ENCODE measurements around the gene PACSIN3.

The PACSIN3 gene

GRCh38 chr11:47161134-47161854, 24.9 kb downstream of the PACSIN3 start:
- TF ChIP-seq CTCF (IDR thresholded peaks at IDR 0.05; ENCODE audit: extremely low read depth, insufficient read depth, missing control alignments): peak; percentile 83
- in situ Hi-C loops (cut with MboI; ENCODE audit: low pct_unique_long_range_greater_than_20kb, low sequenced_read_pairs, unreplicated experiment): no loop called here
- peak; percentile 88 for DNase-seq (ENCODE audit: low spot score)

- no peak for DNase-seq (ENCODE audit: low spot score)
- in situ Hi-C loops (cut with MboI; ENCODE audit: low pct_unique_long_range_greater_than_20kb, low sequenced_read_pairs, unreplicated experiment): no loop called here
- no peak for TF ChIP-seq CTCF (IDR thresholded peaks at IDR 0.05; ENCODE audit: extremely low read depth, insufficient read depth, missing control alignments)
Measured at GRCh38 chr11:47160753-47161133, 25.5 kb downstream of the PACSIN3 start.

GRCh38 chr11:47158242-47158641, 28.0 kb downstream of the PACSIN3 start:
- in situ Hi-C loops (cut with MboI; ENCODE audit: low pct_unique_long_range_greater_than_20kb, low sequenced_read_pairs, unreplicated experiment): loop anchor here (10.0 kb wide), 2 partner anchors 233 to 273 kb away; no protein-coding TSS in a partner anchor
- TF ChIP-seq CTCF (IDR thresholded peaks at IDR 0.05; ENCODE audit: extremely low read depth, insufficient read depth, missing control alignments): no peak
- no peak for DNase-seq (ENCODE audit: low spot score)

GRCh38 chr11:47157805-47158204, 28.4 kb downstream of the PACSIN3 start:
- in situ Hi-C loops (cut with MboI; ENCODE audit: low pct_unique_long_range_greater_than_20kb, low sequenced_read_pairs, unreplicated experiment): loop anchor here (10.0 kb wide), 2 partner anchors 233 to 273 kb away; no protein-coding TSS in a partner anchor
- peak; percentile 12 for DNase-seq (ENCODE audit: low spot score)
- TF ChIP-seq CTCF (IDR thresholded peaks at IDR 0.05; ENCODE audit: extremely low read depth, insufficient read depth, missing control alignments): no peak

- no peak for TF ChIP-seq CTCF (IDR thresholded peaks at IDR 0.05; ENCODE audit: extremely low read depth, insufficient read depth, missing control alignments)
- in situ Hi-C loops (cut with MboI; ENCODE audit: low pct_unique_long_range_greater_than_20kb, low sequenced_read_pairs, unreplicated experiment): loop anchor here (10.0 kb wide), 2 partner anchors 232 to 272 kb away; no protein-coding TSS in a partner anchor
Measured at GRCh38 chr11:47156951-47157350, 29.3 kb downstream of the PACSIN3 start.

GRCh38 chr11:47156333-47156732, 29.9 kb downstream of the PACSIN3 start:
- no peak for TF ChIP-seq CTCF (IDR thresholded peaks at IDR 0.05; ENCODE audit: extremely low read depth, insufficient read depth, missing control alignments)
- in situ Hi-C loops (cut with MboI; ENCODE audit: low pct_unique_long_range_greater_than_20kb, low sequenced_read_pairs, unreplicated experiment): loop anchor here (10.0 kb wide), 2 partner anchors 232 to 272 kb away; no protein-coding TSS in a partner anchor
- DNase-seq (ENCODE audit: low spot score): no peak

More at GRCh38 chr11:47156951-47157350, 29.3 kb downstream of the PACSIN3 start:
- DNase-seq (ENCODE audit: low spot score): no peak

All from GM13977 (cell line).